A549 (cell line): ENCODE results near the gene HDHD5.

Experiments
- CBX2 ChIP-seq: fragments of 200-600 bp; sonication (generic); IDR thresholded peaks from 2 replicates; pipeline ENCODE4 v1.6.1; 2016; ENCODE audit warnings: low read depth, mild to moderate bottlenecking, borderline replicate concordance
- CBX8 ChIP-seq: fragments of 200-600 bp; sonication (generic); IDR thresholded peaks from 2 replicates; pipeline ENCODE4 v1.6.1; 2016
- CEBPB ChIP-seq, 2 experiments: fragments of >200 bp in 1 of 2; sonication (Bioruptor Twin) in 1 of 2; formaldehyde crosslinking in 1 of 2; IDR thresholded peaks; 2 replicates each; pipeline ENCODE4 v1.6.1; 2012 to 2016
- CHD2 ChIP-seq: fragments of 150-350 bp; IDR thresholded peaks from 2 replicates; pipeline ENCODE4 v1.6.1; 2014; ENCODE audit warnings: low read length; ENCODE audit not compliant: partially characterized antibody
- EP300 ChIP-seq, 2 experiments: fragments of >200 bp; sonication (Bioruptor Twin); formaldehyde crosslinking; IDR thresholded peaks; 2 replicates in 1 of 2; 3 replicates in 1 of 2; pipeline ENCODE4 v1.6.1; 2016 to 2017
- JUN ChIP-seq, 2 experiments: fragments of >200 bp; sonication (Bioruptor Twin); formaldehyde crosslinking; IDR thresholded peaks; 2 replicates in 1 of 2; 3 replicates in 1 of 2; pipeline ENCODE4 v1.6.1; 2016 to 2017
- POLR2A ChIP-seq: IDR thresholded peaks from 2 replicates; pipeline ENCODE4 v1.6.1; 2012; ENCODE audit warnings: mild to moderate bottlenecking, low read length
- RAD21 ChIP-seq, 2 experiments: fragments of >200 bp in 1 of 2; sonication (Bioruptor Twin) in 1 of 2; formaldehyde crosslinking in 1 of 2; IDR thresholded peaks in 1 of 2; conservative IDR thresholded peaks in 1 of 2; 2 replicates in 1 of 2; 3 replicates in 1 of 2; pipeline ENCODE4 v1.6.1; 2012 to 2018; ENCODE audit warnings: inconsistent platforms in 1 of 2
- SREBF2 ChIP-seq: fragments of 450-650 bp; IDR thresholded peaks from 2 replicates; pipeline ENCODE4 v1.6.1; 2014; ENCODE audit warnings: mild to moderate bottlenecking, moderate library complexity
- TF ChIP-seq, protein P1 (sequence below): fragments of >200 bp; sonication (Bioruptor Twin); formaldehyde crosslinking; IDR thresholded peaks from 3 replicates; pipeline ENCODE4 v1.5.1; 2016
- TF ChIP-seq, protein P2 (sequence below): IDR thresholded peaks from 2 replicates; pipeline ENCODE4 v1.6.1; 2012
- TF ChIP-seq, protein P3 (sequence below): fragments of 250-450 bp; sonication (Bioruptor Pico); IDR thresholded peaks from 2 replicates; pipeline ENCODE4 v1.5.0; 2021; ENCODE audit warnings: mild to moderate bottlenecking, moderate library complexity, borderline replicate concordance
- TF ChIP-seq, protein P4 (sequence below): fragments of 450-650 bp; IDR thresholded peaks from 2 replicates; pipeline ENCODE4 v1.6.1; 2014; ENCODE audit warnings: antibody characterized with exemption

DNA sequence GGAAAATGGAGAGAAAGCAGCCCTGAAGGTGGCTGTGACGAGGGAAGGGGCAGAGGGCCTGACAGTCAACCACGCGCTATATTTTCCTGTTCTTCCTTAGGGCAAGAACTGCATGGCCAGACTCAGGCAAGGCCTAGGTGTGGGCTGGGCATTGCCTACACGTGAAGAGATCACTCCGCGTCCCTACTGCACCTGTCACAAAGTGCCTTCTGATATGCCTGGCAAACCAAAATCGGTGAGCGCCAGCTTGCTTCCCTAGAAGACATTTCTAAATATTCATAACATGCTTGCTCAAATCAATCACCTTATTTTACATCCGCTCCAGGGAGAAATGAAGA lies 44.2 kb downstream of the HDHD5 start:
- no peak for TF ChIP-seq EP300 (IDR thresholded peaks at IDR 0.05)
- TF ChIP-seq CBX2, result no peak
- TF ChIP-seq RAD21 (conservative IDR thresholded peaks at IDR 0.05 in 1 of 2, IDR thresholded peaks at IDR 0.05 in 1 of 2), result no peak
- TF ChIP-seq POLR2A, result no peak
- no peak for TF ChIP-seq JUN (IDR thresholded peaks at IDR 0.05)
- no peak for TF ChIP-seq CEBPB (IDR thresholded peaks at IDR 0.05)
- no peak for TF ChIP-seq CHD2
- TF ChIP-seq, protein P1, sequence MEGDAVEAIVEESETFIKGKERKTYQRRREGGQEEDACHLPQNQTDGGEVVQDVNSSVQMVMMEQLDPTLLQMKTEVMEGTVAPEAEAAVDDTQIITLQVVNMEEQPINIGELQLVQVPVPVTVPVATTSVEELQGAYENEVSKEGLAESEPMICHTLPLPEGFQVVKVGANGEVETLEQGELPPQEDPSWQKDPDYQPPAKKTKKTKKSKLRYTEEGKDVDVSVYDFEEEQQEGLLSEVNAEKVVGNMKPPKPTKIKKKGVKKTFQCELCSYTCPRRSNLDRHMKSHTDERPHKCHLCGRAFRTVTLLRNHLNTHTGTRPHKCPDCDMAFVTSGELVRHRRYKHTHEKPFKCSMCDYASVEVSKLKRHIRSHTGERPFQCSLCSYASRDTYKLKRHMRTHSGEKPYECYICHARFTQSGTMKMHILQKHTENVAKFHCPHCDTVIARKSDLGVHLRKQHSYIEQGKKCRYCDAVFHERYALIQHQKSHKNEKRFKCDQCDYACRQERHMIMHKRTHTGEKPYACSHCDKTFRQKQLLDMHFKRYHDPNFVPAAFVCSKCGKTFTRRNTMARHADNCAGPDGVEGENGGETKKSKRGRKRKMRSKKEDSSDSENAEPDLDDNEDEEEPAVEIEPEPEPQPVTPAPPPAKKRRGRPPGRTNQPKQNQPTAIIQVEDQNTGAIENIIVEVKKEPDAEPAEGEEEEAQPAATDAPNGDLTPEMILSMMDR, result no peak
- TF ChIP-seq, protein P2, sequence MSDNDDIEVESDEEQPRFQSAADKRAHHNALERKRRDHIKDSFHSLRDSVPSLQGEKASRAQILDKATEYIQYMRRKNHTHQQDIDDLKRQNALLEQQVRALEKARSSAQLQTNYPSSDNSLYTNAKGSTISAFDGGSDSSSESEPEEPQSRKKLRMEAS, result no peak
- TF ChIP-seq, protein P3, sequence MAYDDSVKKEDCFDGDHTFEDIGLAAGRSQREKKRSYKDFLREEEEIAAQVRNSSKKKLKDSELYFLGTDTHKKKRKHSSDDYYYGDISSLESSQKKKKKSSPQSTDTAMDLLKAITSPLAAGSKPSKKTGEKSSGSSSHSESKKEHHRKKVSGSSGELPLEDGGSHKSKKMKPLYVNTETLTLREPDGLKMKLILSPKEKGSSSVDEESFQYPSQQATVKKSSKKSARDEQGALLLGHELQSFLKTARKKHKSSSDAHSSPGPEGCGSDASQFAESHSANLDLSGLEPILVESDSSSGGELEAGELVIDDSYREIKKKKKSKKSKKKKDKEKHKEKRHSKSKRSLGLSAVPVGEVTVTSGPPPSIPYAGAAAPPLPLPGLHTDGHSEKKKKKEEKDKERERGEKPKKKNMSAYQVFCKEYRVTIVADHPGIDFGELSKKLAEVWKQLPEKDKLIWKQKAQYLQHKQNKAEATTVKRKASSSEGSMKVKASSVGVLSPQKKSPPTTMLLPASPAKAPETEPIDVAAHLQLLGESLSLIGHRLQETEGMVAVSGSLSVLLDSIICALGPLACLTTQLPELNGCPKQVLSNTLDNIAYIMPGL (CRISPR knock-in tag), result no peak
- no peak for TF ChIP-seq SREBF2
- TF ChIP-seq, protein P4, sequence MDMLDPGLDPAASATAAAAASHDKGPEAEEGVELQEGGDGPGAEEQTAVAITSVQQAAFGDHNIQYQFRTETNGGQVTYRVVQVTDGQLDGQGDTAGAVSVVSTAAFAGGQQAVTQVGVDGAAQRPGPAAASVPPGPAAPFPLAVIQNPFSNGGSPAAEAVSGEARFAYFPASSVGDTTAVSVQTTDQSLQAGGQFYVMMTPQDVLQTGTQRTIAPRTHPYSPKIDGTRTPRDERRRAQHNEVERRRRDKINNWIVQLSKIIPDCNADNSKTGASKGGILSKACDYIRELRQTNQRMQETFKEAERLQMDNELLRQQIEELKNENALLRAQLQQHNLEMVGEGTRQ, result no peak
- no peak for TF ChIP-seq CBX8
